RWPE1 (cell line): ENCODE data around the gene HRH4.

Source experiments
- CTCF ChIA-PET: fragments of 350-600 bp; sonication (Branson Sonifier 250); formaldehyde crosslinking; extraction: SDS; loops from one replicate; lab custom pipeline; 2021; lab: Yijun Ruan, JAX
- POLR2A ChIA-PET: fragments of 400-600 bp; formaldehyde crosslinking; extraction: SDS; loops from one replicate; lab custom pipeline; 2020; ENCODE audit warnings: antibody characterized with exemption; ENCODE audit not compliant: low non-redundant PET; lab: Yijun Ruan, JAX
- DNase-seq: peaks from one replicate; pipeline ENCODE4 v3.0.0; 2012; ENCODE audit warnings: low spot score
- H3K27ac ChIP-seq: fragments of 450-650 bp; 2 replicates; pipeline ENCODE4 v1.5.1; 2017
- TF ChIP-seq, protein P1 (sequence below): fragments of 450-650 bp; conservative IDR thresholded peaks from 2 replicates; pipeline ENCODE4 v1.5.1; 2017; ENCODE audit warnings: low read depth, mild to moderate bottlenecking

Gene HRH4

DNA sequence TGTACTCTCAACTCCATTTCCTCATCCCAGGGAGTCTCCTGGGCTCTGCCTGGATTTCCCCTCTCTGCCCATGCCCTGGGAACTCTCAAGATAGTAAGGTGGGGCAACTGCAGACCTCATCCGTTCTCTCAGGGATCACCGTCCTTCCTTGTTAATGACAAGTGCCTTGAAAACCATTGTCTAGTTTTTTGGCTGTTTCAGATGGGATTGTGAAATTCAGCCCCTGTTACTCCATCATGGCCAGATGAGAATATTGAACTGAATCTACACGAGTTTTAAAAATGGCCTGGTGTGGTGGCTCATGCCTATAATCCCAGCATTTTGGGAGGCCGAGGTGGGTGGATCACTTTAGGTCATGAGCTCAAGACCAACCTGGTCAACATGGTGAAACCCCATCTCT is 665 bp upstream of the HRH4 start:
- ChIA-PET CTCF (interaction anchor here (0.6 kb wide), 1 partner anchor 497 kb away, joined by 3 read pairs; no protein-coding TSS in a partner anchor), POLR2A (no interaction called here)
- DNase-seq = no peak
- TF ChIP-seq, protein P1, sequence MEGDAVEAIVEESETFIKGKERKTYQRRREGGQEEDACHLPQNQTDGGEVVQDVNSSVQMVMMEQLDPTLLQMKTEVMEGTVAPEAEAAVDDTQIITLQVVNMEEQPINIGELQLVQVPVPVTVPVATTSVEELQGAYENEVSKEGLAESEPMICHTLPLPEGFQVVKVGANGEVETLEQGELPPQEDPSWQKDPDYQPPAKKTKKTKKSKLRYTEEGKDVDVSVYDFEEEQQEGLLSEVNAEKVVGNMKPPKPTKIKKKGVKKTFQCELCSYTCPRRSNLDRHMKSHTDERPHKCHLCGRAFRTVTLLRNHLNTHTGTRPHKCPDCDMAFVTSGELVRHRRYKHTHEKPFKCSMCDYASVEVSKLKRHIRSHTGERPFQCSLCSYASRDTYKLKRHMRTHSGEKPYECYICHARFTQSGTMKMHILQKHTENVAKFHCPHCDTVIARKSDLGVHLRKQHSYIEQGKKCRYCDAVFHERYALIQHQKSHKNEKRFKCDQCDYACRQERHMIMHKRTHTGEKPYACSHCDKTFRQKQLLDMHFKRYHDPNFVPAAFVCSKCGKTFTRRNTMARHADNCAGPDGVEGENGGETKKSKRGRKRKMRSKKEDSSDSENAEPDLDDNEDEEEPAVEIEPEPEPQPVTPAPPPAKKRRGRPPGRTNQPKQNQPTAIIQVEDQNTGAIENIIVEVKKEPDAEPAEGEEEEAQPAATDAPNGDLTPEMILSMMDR = no peak
- no peak overlapping the region for H3K27ac ChIP-seq

DNA sequence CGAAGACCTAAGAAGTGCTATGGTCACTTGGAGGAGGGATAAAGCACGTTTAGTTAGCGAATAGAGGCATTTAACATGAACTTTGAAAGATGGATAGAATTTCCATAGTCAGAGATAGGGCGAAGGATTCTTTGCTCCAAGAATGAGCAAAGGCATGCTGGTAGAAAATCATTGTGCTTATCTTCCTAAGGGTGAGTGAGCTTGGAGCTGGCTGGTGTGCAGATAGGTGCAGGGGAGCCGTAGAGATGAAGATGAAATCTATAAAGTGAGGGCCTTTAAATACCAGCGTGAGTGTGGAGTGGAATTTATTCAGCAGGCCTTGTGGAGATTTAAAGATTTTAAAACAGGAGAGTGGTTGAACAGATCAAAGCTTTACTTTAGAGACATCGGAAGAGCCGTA is 1.6 kb downstream of the HRH4 start:
- H3K27ac ChIP-seq = no peak overlapping the region
- CTCF ChIA-PET = no interaction called here
- TF ChIP-seq, protein P1 = no peak
- POLR2A ChIA-PET = no interaction called here
- no peak for DNase-seq

GRCh38 chr18:24462838-24463775 is 2.7 kb downstream of the HRH4 start:
- ChIA-PET POLR2A (no interaction called here), CTCF (no interaction called here)
- no peak for DNase-seq
- TF ChIP-seq, protein P1 = no peak
- H3K27ac ChIP-seq = no peak overlapping the region

GRCh38 chr18:24465486-24465885 is 5.0 kb downstream of the HRH4 start:
- DNase-seq = no peak
- CTCF ChIA-PET = no interaction called here
- POLR2A ChIA-PET = no interaction called here
- TF ChIP-seq, protein P1 = no peak
- no peak overlapping the region for H3K27ac ChIP-seq

GRCh38 chr18:24466771-24467170 is 6.3 kb downstream of the HRH4 start:
- ChIA-PET POLR2A (no interaction called here), CTCF (no interaction called here)
- TF ChIP-seq, protein P1 = no peak
- no peak overlapping the region for H3K27ac ChIP-seq
- DNase-seq = no peak

DNA sequence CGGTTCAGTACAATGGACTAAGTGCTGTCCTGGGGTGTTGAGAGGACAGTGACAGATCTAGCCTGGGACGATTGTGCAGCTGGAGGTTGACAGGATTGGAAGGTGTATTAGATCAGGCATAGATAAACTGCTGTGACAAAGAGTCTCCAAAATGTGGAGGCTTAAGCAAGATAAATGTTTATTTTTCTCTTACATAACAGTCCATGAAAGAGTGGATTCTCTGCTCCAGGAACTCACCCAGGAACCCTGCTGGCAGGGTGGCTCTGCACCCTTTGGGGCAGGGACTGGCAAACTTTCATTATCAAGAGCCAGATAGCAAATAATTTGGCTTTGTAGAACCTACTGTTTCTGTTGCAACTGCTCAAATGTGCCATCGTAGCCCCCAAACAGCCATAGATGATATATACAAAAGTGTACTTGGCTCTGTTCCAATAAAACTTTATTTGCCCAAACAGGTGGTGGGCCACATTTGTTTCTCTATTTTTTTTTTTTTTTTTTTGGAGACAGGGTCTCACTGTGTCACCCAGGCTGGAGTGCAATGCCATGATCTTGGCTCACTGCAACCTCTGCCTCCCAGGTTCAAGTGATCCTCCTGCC is 9.7 kb downstream of the HRH4 start:
- TF ChIP-seq, protein P1 = no peak
- H3K27ac ChIP-seq = no peak overlapping the region
- no peak for DNase-seq
- ChIA-PET CTCF (no interaction called here), POLR2A (no interaction called here)
